ENCODE measurements around the gene AUTS2. TPM values are rescaled to one million over a fixed set of nuclear protein-coding genes. Genes with fewer than 3 reads are reported as not detected.

Gene AUTS2
- total RNA-seq, 1 experiment from 2014 or later: 50.0 TPM

GRCh38 chr7:70762696-70763095 is 1164.4 kb downstream of the AUTS2 start:
- H3K9me3 Mint-ChIP-seq: no peaks in the 10 kb centered on the region
- H3K4me3 Mint-ChIP-seq: no peak overlapping the region
- peaks cover 17% of the 10 kb centered on the region for H3K36me3 Mint-ChIP-seq
- no peaks in the 10 kb centered on the region for H3K27me3 Mint-ChIP-seq (ENCODE audit: low read depth)
- H3K27ac Mint-ChIP-seq: no peak overlapping the region
- CTCF ChIA-PET: no interaction called here
- TF ChIP-seq NR1H2 (CRISPR knock-in tag; IDR thresholded peaks at IDR 0.05) (no peak), CTCF (IDR thresholded peaks at IDR 0.05) (no peak), EMX1 (CRISPR knock-in tag; IDR thresholded peaks at IDR 0.05) (no peak), HMGA2 (CRISPR knock-in tag; IDR thresholded peaks at IDR 0.05) (no peak), ERG (CRISPR knock-in tag; IDR thresholded peaks at IDR 0.05) (no peak), FOXJ3 (CRISPR knock-in tag; IDR thresholded peaks at IDR 0.05; ENCODE audit: borderline replicate concordance) (no peak), ATF6 (CRISPR knock-in tag; IDR thresholded peaks at IDR 0.05) (no peak), ATF1 (CRISPR knock-in tag; IDR thresholded peaks at IDR 0.05) (no peak), SMAD3 (CRISPR knock-in tag; IDR thresholded peaks at IDR 0.05; ENCODE audit: borderline replicate concordance) (no peak), ZNF396 (CRISPR knock-in tag; IDR thresholded peaks at IDR 0.05; ENCODE audit: borderline replicate concordance) (no peak), ZMAT4 (CRISPR knock-in tag; IDR thresholded peaks at IDR 0.05) (no peak), RELA (CRISPR knock-in tag; IDR thresholded peaks at IDR 0.05; ENCODE audit: borderline replicate concordance) (no peak), NFE2L1 (CRISPR knock-in tag; IDR thresholded peaks at IDR 0.05) (no peak), JAZF1 (CRISPR knock-in tag; IDR thresholded peaks at IDR 0.05) (no peak)
- TF ChIP-seq, protein P1, sequence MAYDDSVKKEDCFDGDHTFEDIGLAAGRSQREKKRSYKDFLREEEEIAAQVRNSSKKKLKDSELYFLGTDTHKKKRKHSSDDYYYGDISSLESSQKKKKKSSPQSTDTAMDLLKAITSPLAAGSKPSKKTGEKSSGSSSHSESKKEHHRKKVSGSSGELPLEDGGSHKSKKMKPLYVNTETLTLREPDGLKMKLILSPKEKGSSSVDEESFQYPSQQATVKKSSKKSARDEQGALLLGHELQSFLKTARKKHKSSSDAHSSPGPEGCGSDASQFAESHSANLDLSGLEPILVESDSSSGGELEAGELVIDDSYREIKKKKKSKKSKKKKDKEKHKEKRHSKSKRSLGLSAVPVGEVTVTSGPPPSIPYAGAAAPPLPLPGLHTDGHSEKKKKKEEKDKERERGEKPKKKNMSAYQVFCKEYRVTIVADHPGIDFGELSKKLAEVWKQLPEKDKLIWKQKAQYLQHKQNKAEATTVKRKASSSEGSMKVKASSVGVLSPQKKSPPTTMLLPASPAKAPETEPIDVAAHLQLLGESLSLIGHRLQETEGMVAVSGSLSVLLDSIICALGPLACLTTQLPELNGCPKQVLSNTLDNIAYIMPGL (CRISPR knock-in tag; IDR thresholded peaks at IDR 0.05): no peak
- TF ChIP-seq, protein P2, sequence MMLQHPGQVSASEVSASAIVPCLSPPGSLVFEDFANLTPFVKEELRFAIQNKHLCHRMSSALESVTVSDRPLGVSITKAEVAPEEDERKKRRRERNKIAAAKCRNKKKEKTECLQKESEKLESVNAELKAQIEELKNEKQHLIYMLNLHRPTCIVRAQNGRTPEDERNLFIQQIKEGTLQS (CRISPR knock-in tag; conservative IDR thresholded peaks at IDR 0.05): no peak
- TF ChIP-seq, protein P3, sequence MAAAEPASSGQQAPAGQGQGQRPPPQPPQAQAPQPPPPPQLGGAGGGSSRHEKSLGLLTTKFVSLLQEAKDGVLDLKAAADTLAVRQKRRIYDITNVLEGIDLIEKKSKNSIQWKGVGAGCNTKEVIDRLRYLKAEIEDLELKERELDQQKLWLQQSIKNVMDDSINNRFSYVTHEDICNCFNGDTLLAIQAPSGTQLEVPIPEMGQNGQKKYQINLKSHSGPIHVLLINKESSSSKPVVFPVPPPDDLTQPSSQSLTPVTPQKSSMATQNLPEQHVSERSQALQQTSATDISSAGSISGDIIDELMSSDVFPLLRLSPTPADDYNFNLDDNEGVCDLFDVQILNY (CRISPR knock-in tag; IDR thresholded peaks at IDR 0.05): no peak
- POLR2A ChIA-PET: interaction anchor here (1.1 kb wide), 1 partner anchor 13 kb away, joined by 3 read pairs; no protein-coding TSS in a partner anchor
- ATAC-seq (no peak), DNase-seq (ENCODE audit: low spot score) (no peak)
- H3K4me1 Mint-ChIP-seq: peaks cover 45% of the 10 kb centered on the region
